ENCODE data around the gene MEG3.
A peak's percentile ranks its signal among the peaks of the same experiment; 100 is the strongest.

MEG3 gene

DNA sequence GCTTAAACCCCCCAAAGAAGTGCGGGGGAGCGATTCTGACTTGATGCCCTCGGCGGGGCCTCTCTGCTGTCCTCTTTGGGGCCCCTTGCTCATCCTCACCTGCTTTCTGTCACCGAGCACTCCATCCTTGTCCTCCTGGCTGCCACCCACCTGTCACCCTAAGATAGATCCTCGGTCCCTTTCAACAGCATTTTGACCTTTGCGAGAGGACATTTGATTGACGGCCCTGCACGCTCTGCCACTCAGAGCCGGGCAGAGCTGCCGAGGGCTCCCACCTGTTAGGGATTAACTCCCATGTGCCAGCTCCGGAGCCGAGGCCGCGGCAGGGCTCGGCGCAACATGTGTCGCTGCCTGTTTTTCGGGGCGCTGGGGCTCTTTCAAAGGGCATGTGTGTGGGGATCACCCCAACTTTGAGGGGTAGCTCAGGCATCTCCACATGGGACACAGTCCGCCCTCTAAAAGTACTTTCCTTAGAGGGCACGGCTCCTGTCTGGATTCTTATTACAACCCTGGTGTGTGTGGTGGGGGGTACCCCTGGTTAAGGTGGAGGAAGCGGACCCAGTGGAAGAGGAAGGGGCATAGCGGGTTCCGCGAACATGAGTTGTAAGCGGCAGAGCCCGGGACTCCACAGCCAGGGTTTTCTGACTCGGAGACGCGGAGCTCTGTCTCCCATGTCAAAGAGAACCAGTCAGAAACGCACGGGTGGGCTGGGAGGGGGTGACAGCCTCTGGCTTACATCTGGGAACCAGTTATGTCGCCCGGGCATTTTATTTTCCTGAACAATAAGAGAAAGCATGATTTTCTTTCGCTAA, 811 bp upstream of the MEG3 start:
- TF ChIP-seq, protein P1, sequence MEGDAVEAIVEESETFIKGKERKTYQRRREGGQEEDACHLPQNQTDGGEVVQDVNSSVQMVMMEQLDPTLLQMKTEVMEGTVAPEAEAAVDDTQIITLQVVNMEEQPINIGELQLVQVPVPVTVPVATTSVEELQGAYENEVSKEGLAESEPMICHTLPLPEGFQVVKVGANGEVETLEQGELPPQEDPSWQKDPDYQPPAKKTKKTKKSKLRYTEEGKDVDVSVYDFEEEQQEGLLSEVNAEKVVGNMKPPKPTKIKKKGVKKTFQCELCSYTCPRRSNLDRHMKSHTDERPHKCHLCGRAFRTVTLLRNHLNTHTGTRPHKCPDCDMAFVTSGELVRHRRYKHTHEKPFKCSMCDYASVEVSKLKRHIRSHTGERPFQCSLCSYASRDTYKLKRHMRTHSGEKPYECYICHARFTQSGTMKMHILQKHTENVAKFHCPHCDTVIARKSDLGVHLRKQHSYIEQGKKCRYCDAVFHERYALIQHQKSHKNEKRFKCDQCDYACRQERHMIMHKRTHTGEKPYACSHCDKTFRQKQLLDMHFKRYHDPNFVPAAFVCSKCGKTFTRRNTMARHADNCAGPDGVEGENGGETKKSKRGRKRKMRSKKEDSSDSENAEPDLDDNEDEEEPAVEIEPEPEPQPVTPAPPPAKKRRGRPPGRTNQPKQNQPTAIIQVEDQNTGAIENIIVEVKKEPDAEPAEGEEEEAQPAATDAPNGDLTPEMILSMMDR (IDR thresholded peaks at IDR 0.05; ENCODE audit: low read depth, low read length, missing control alignments) = no peak
- H3K4me3 ChIP-seq (ENCODE audit: low read depth, low read length) = no peak overlapping the region
- no peak for DNase-seq (ENCODE audit: low read depth)

DNA sequence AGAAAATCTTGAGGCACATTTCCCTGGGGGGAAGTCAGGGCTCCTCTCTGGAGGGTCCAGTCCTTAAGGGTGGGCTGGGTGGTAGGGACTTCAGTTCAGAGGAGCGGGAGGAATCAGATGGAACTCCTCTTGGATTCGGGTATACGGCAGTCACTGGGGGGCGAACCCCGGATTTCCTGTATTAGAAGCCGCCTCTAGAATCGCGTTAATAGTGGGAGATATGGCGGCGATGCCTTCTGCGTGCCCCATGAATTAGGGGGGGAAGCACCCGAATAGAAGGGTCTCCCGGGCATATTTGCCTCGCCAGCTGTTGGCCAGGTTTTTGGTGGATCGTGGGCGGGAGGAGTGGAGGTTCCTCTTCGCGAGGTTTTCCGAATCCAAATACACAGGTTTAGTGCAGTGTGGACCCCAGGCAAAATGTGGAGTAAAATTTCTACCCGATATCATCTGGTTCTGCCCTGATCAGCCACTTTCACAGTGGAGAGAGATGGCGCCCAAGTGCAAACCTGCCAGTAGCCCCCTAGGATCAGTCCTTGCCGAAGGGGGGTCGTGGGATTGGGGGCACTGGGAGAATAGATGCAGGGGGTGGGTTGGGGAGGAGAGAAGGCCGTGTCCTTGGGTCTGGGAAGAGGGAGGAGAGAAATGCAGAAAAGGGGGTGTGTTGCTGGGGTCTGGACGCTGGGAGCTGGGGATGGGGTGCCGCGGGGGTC, 628 bp downstream of the MEG3 start:
- DNase-seq (ENCODE audit: low read depth) = no peak
- TF ChIP-seq, protein P1 (IDR thresholded peaks at IDR 0.05; ENCODE audit: low read depth, low read length, missing control alignments) = no peak
- H3K4me3 ChIP-seq (ENCODE audit: low read depth, low read length) = no peak overlapping the region

DNA sequence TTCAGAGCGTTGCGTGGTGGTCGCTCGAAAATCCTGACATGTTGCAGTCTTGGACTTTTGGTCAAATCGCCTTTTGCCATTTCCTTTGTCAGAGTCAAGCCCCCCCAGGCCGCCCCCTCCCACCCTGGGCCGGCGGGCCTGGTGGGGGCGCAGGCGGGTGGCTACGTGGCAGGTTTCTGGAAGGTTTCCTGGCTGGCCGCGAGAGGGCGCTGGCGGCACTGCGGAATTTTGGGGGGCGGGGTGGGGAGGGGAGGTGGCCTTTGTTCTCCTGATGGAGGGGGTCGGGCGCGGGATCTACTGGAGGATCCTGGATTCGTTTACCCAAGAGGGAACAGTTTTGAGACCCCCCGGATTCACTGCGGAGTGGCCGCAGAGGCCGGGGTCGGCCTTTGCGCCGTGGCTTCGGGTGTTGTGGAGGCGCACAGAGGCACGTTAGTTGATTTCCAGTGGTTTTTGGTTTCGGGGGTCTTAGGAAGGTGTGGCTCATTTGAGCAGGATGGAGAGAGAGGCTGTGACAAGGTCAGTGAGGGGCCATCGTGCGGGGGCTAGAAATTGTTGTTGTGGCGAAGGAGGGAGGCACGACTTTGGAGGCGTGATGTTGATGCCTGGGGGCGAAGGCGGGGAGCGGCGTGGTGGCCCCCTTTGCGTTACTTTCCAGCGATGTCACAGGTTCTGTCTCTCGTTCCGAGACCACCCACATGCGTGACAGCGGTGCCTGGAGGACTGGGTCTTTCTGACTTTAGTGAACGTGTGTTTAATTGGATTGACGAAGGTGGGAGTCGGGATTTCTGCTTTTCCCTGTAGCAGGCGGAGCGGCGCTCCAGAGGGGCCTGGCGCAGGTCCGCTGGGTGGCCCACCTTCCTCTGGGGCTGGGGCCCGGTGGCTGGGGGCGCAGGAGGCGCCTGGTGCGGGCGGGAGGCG, 1.4 kb downstream of the MEG3 start:
- no peak overlapping the region for H3K4me3 ChIP-seq (ENCODE audit: low read depth, low read length)
- TF ChIP-seq, protein P1 (IDR thresholded peaks at IDR 0.05; ENCODE audit: low read depth, low read length, missing control alignments) = peak; percentile 7
- DNase-seq (ENCODE audit: low read depth) = no peak

DNA sequence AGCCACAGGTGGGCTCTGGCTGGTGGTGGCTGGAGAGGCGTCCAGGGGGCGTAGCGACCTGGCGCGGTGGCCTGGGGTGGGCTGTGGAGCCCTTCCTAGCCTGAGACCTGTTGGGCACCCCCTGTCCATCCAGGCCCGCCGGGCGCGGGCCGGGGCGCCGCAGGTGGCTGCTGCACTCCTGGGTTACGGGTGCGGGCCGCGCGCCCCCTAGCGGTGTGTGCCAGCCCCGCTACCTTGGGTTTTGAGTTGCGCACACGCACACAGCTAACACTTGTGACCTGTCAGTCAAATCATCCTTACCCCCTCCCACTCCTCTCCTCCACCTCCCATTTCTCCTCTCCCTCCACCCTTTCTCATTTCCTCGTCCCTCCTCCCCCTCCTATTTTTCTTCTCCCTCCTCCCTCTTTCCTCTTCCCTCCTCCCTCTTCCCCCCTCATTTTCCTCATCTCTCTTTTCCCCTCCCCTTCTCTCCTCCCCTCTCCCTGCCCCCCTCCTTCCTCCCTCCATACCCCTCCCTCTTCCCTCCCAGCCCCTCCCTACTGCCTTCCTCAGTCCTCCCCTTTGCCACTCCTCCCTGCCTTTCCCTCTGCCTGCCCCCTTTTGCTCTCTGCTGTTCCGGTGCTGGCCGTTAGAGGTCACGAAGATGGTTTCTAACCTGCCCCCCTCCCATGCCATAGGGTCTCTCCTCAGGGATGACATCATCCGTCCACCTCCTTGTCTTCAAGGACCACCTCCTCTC, 2.3 kb downstream of the MEG3 start:
- no peak overlapping the region for H3K4me3 ChIP-seq (ENCODE audit: low read depth, low read length)
- no peak for DNase-seq (ENCODE audit: low read depth)
- TF ChIP-seq, protein P1 (IDR thresholded peaks at IDR 0.05; ENCODE audit: low read depth, low read length, missing control alignments) = no peak

DNA sequence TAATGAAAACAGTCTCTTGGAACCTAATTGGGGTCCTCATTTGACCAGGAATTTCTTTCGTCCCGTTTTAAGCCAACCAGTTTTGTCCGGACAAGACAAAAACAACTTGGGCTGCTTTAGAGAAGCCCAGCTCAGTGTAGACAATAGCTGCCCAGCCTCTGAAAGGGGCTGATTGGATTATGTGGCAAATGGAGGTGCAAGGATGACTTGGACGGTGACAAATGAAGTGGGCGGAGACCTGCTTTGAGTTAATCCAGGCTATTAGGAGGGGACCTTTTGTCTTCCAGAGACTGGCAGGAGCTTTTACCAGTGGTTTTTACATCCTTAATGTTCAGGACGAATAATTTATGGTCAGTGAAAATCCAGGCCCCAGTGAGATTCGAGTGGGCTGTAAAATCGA, 4.8 kb downstream of the MEG3 start:
- no peak for DNase-seq (ENCODE audit: low read depth)
- TF ChIP-seq, protein P1 (IDR thresholded peaks at IDR 0.05; ENCODE audit: low read depth, low read length, missing control alignments) = no peak
- no peak overlapping the region for H3K4me3 ChIP-seq (ENCODE audit: low read depth, low read length)

DNA sequence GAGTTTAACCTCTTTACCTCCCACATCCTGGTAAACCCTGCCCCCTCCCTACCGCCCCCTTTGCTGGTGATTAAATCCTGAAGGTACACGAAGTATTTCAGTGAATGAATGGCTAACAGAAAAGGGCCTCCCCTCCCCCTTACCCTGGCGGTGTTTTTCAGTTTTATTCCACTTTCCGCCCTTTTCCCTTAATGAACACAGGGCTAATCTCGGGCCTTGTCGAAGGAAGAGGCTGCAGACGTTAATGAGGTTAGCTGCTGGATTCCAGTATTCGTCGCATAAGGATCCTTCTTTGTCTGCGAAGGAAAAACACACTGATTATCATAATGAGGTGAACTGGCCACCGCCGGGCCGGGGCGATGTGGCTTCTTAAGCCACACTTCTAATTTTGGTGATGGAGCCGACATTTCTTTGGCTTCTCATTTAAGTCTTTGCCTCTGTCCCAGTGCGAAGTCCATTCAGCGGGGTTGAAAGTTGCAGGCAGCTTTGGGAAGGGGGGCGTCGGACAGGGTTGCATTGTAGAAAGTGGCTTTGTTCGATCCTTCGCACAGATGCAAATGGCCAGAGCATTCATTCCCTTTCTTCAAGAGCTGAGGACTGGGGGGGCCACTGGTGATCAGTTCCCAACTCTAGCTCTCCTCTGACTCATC, 6.5 kb downstream of the MEG3 start:
- H3K4me3 ChIP-seq (ENCODE audit: low read depth, low read length) = no peak overlapping the region
- TF ChIP-seq, protein P1 (IDR thresholded peaks at IDR 0.05; ENCODE audit: low read depth, low read length, missing control alignments) = no peak
- no peak for DNase-seq (ENCODE audit: low read depth)
